Measurements from ENCODE around the gene PIGS. TPM values are rescaled to one million over a fixed set of nuclear protein-coding genes. Genes with fewer than 3 reads are reported as not detected.

Gene PIGS
- polyA plus RNA-seq, 3 donors, result 59.4 to 87.5 (median 84.9) TPM

GRCh38 chr17:28592260-28592659, 20.9 kb upstream of the PIGS start:
- peaks cover 40 to 56% of the 10 kb centered on the region in 2 donors for H3K36me3 ChIP-seq (replicated peaks in 1 of 2; ENCODE audit: control insufficient read depth in 1 of 2, insufficient read depth in 2 of 2, low read length in 2 of 2)
- H3K9me3 Mint-ChIP-seq, result no peaks in the 10 kb centered on the region
- H4K20me1 ChIP-seq (ENCODE audit: insufficient read depth, low read length), result no peaks in the 10 kb centered on the region
- H3K27me3 Mint-ChIP-seq (ENCODE audit: low read depth in 3 of 3), result no peaks in the 10 kb centered on the region
- H3K4me3 ChIP-seq (replicated peaks in 1 of 3; ENCODE audit: low read depth in 2 of 3, low read length in 3 of 3), result no peak overlapping the region
- no peaks in the 10 kb centered on the region for H3K27me3 ChIP-seq (ENCODE audit: control insufficient read depth in 2 of 2, insufficient read depth in 2 of 2, low read length in 2 of 2)
- no peak for TF ChIP-seq CTCF (IDR thresholded peaks at IDR 0.05)
- H3K4me1 Mint-ChIP-seq, result peaks cover 1% of the 10 kb centered on the region
- H3K79me2 ChIP-seq (ENCODE audit: insufficient read depth, low read length), result peaks cover 72% of the 10 kb centered on the region
- peaks cover 37 to 62% of the 10 kb centered on the region in 2 donors for H3K36me3 Mint-ChIP-seq
- no peak overlapping the region for H3K4me2 ChIP-seq (replicated peaks; ENCODE audit: extremely low read depth, low read length, poor library complexity, severe bottlenecking)
- H3K9me3 ChIP-seq (replicated peaks in 1 of 2; ENCODE audit: control insufficient read depth in 1 of 2, insufficient read depth in 1 of 2, low read length in 2 of 2), result no peaks in the 10 kb centered on the region
- H3K9ac ChIP-seq (ENCODE audit: insufficient read depth, low read length, poor library complexity, severe bottlenecking), result no peak overlapping the region
- H3K27ac ChIP-seq (ENCODE audit: low read depth in 1 of 2, low read length in 2 of 2), result no peak overlapping the region
- WGBS (ENCODE audit: insufficient coverage), result 92% methylated on average over 2 of the region's 4 CpGs
- H2AFZ ChIP-seq (ENCODE audit: insufficient read depth, low read depth, low read length, poor library complexity, severe bottlenecking), result no peak overlapping the region
- H3K4me3 Mint-ChIP-seq, result no peak overlapping the region
- no peak for DNase-seq
- peaks cover 0 to 1% of the 10 kb centered on the region in 2 donors for H3K4me1 ChIP-seq (ENCODE audit: control insufficient read depth in 1 of 2, insufficient read depth in 2 of 2, low read length in 2 of 2)
- intact Hi-C loops (cut with micrococcal nuclease), result no loop called here
- H3K27ac Mint-ChIP-seq, result peak overlapping the region in 3 of 7 donors; percentile 10 to 21 (median 19)

- TF ChIP-seq CTCF (IDR thresholded peaks at IDR 0.05), result no peak
- Mint-ChIP-seq H3K4me3 (no peak overlapping the region), H3K9me3 (no peaks in the 10 kb centered on the region)
These were observed 14.5 kb upstream of the PIGS start for GRCh38 chr17:28585851-28586250.

More at GRCh38 chr17:28585851-28586250, 14.5 kb upstream of the PIGS start:
- Histone ChIP-seq H3K4me2 (replicated peaks; ENCODE audit: extremely low read depth, low read length, poor library complexity, severe bottlenecking) (no peak overlapping the region), H4K20me1 (ENCODE audit: insufficient read depth, low read length) (no peaks in the 10 kb centered on the region), H3K27ac (ENCODE audit: low read depth in 1 of 2, low read length in 2 of 2) (no peak overlapping the region), H3K9ac (ENCODE audit: insufficient read depth, low read length, poor library complexity, severe bottlenecking) (no peak overlapping the region), H3K27me3 (ENCODE audit: control insufficient read depth in 2 of 2, insufficient read depth in 2 of 2, low read length in 2 of 2) (no peaks in the 10 kb centered on the region), H2AFZ (ENCODE audit: insufficient read depth, low read depth, low read length, poor library complexity, severe bottlenecking) (no peak overlapping the region), H3K4me3 (replicated peaks in 1 of 3; ENCODE audit: low read depth in 2 of 3, low read length in 3 of 3) (no peak overlapping the region), H3K9me3 (replicated peaks in 1 of 2; ENCODE audit: control insufficient read depth in 1 of 2, insufficient read depth in 1 of 2, low read length in 2 of 2) (no peaks in the 10 kb centered on the region), H3K4me1 (ENCODE audit: control insufficient read depth in 1 of 2, insufficient read depth in 2 of 2, low read length in 2 of 2) (no peaks in the 10 kb centered on the region), H3K36me3 (replicated peaks in 1 of 2; ENCODE audit: control insufficient read depth in 1 of 2, insufficient read depth in 2 of 2, low read length in 2 of 2) (peaks cover 65 to 90% of the 10 kb centered on the region in 2 donors), H3K79me2 (ENCODE audit: insufficient read depth, low read length) (peaks cover 20% of the 10 kb centered on the region)
- H3K4me1 Mint-ChIP-seq, result no peaks in the 10 kb centered on the region
- peaks cover 0 to 2% (median 0%) of the 10 kb centered on the region in 3 donors for H3K27me3 Mint-ChIP-seq (ENCODE audit: low read depth in 3 of 3)
- H3K36me3 Mint-ChIP-seq, result peaks cover 27 to 32% of the 10 kb centered on the region in 2 donors
- DNase-seq, result no peak
- intact Hi-C loops (cut with micrococcal nuclease), result no loop called here
- H3K27ac Mint-ChIP-seq, result peak overlapping the region in 2 of 7 donors; percentile 12 to 62
- WGBS (ENCODE audit: insufficient coverage), result 59% methylated on average over 3 of the region's 3 CpGs

Data from CD14-positive monocyte (primary cell).